ENCODE data around the gene SLC7A14. TPM values are rescaled to one million over a fixed set of nuclear protein-coding genes. Genes with fewer than 3 reads are reported as not detected.

The SLC7A14 gene
- total and polyA plus RNA-seq, 2 donors (not counting 1 experiment from before 2014, with no cell fraction given), result not detected

- DNase-seq, result peak; percentile 36
- no peaks in the 10 kb centered on the region for H3K9me3 Mint-ChIP-seq (ENCODE audit: insufficient read depth)
- Histone ChIP-seq H2AFZ (ENCODE audit: insufficient read depth, low read depth, low read length, poor library complexity, severe bottlenecking) (peak within 1 kb of the TSS; percentile 69), H3K9ac (ENCODE audit: low read length) (peak within 1 kb of the TSS; percentile 58), H3K4me3 (ENCODE audit: control extremely low read depth in 1 of 5, extremely low read depth in 1 of 5, insufficient read depth in 1 of 5, low read depth in 2 of 5, low read length in 4 of 5) (peak within 1 kb of the TSS; percentile 37 to 66 (median 55)), H3K27ac (ENCODE audit: low read length in 2 of 2) (no peak within 1 kb of the TSS), H3K4me1 (ENCODE audit: control insufficient read depth in 2 of 2, insufficient read depth in 2 of 2, low read length in 2 of 2) (peaks cover 23% of the 10 kb centered on the region in 2 donors), H4K20me1 (ENCODE audit: control insufficient read depth, insufficient read depth, low read length, poor library complexity, severe bottlenecking) (no peaks in the 10 kb centered on the region), H3K36me3 (replicated peaks in 1 of 2; ENCODE audit: control extremely low read depth in 1 of 2, control insufficient read depth in 1 of 2, extremely low read depth in 1 of 2, insufficient read depth in 2 of 2, low read length in 1 of 2) (no peaks in the 10 kb centered on the region), H3K4me2 (replicated peaks; ENCODE audit: low read depth, low read length, poor library complexity, severe bottlenecking) (peak within 1 kb of the TSS; percentile 81), H3K79me2 (ENCODE audit: control insufficient read depth, insufficient read depth, low read length) (no peaks in the 10 kb centered on the region), H3K27me3 (replicated peaks in 1 of 4; ENCODE audit: control extremely low read depth in 1 of 4, control insufficient read depth in 3 of 4, insufficient read depth in 4 of 4, low read length in 3 of 4) (peaks cover 0 to 32% (median 24%) of the 10 kb centered on the region in 4 experiments), H3K9me3 (ENCODE audit: control extremely low read depth in 1 of 3, control insufficient read depth in 2 of 3, insufficient read depth in 1 of 3, low read length in 2 of 3) (peaks cover 0 to 19% (median 0%) of the 10 kb centered on the region in 3 donors)
- TF ChIP-seq CTCF (IDR thresholded peaks at IDR 0.05), result no peak
- TF ChIP-seq EZH2 (IDR thresholded peaks at IDR 0.05; ENCODE audit: borderline replicate concordance, insufficient read depth, low read depth, low read length, poor library complexity, severe bottlenecking), result peak; percentile 45
- ATAC-seq (ENCODE audit: low read depth), result peak; percentile 59
- H3K4me3 Mint-ChIP-seq, result peak within 1 kb of the TSS; percentile 88
- intact Hi-C loops (cut with micrococcal nuclease), result loop anchor here (10.0 kb wide), 1 partner anchor 554 kb away; the partner anchor contains the start of gene LRRC31
- no peak within 1 kb of the TSS for H3K27ac Mint-ChIP-seq
- WGBS (ENCODE audit: insufficient coverage), result 6% methylated on average over 78 of the region's 79 CpGs
- H3K27me3 Mint-ChIP-seq, result peaks cover 30% of the 10 kb centered on the region
- ChIA-PET CTCF (interaction anchor here (2.1 to 10.1 kb wide), 2 partner anchors 16 to 393 kb away, joined by 6 to 76 read pairs; no protein-coding TSS in a partner anchor), POLR2A (no interaction called here)
- H3K4me1 Mint-ChIP-seq, result peaks cover 18% of the 10 kb centered on the region
These were observed 167.2 kb downstream of the SLC7A14 start, which contains the start of gene CLDN11 for GRCh38 chr3:170418422-170419398. CLDN11 (plus strand) TSS chr3:170418868; CDS start chr3:170419067, 199 bp downstream.
